Loucy (cell line): Measurements from ENCODE around the gene PRIMA1.

ENCODE experiments used
- H2AFZ ChIP-seq: fragments of 200-600 bp; sonication (generic); 2 replicates; pipeline ENCODE4 v1.6.0; 2016; ENCODE audit warnings: antibody characterized with exemption, mild to moderate bottlenecking, low read length, moderate library complexity
- H3F3A ChIP-seq: fragments of 200-600 bp; 2 replicates; pipeline ENCODE4 v1.6.0; 2016; ENCODE audit warnings: antibody characterized with exemption, low read depth, mild to moderate bottlenecking
- H3K27me3 ChIP-seq: fragments of 200-600 bp; sonication (generic); 2 replicates; pipeline ENCODE4 v1.6.1; 2014; ENCODE audit warnings: low read length, mild to moderate bottlenecking; ENCODE audit not compliant: insufficient read depth, poor library complexity, severe bottlenecking
- H3K36me3 ChIP-seq: fragments of 200-600 bp; sonication (generic); 2 replicates; pipeline ENCODE4 v1.6.1; 2016; ENCODE audit warnings: low read length; ENCODE audit not compliant: insufficient read depth
- H3K4me1 ChIP-seq: fragments of 200-600 bp; sonication (generic); 2 replicates; pipeline ENCODE4 v1.5.1; 2014; ENCODE audit warnings: low read length, mild to moderate bottlenecking; ENCODE audit not compliant: insufficient read depth, poor library complexity, severe bottlenecking
- H3K4me2 ChIP-seq: fragments of 200-600 bp; sonication (generic); 2 replicates; pipeline ENCODE4 v1.6.0; 2014; ENCODE audit warnings: antibody characterized with exemption, low read length, low read depth, mild to moderate bottlenecking; ENCODE audit not compliant: poor library complexity, severe bottlenecking
- H3K4me3 ChIP-seq: fragments of 200-600 bp; sonication (generic); 2 replicates; pipeline ENCODE4 v1.5.1; 2014; ENCODE audit warnings: low read length, mild to moderate bottlenecking, mixed read lengths; ENCODE audit not compliant: poor library complexity, severe bottlenecking
- H3K79me2 ChIP-seq: fragments of 200-600 bp; sonication (generic); 2 replicates; pipeline ENCODE4 v1.6.1; 2014; ENCODE audit warnings: low read length; ENCODE audit not compliant: insufficient read depth
- H3K9ac ChIP-seq: fragments of 200-600 bp; sonication (generic); 2 replicates; pipeline ENCODE4 v1.6.0; 2014; ENCODE audit warnings: mild to moderate bottlenecking, low read depth, low read length, moderate library complexity; ENCODE audit not compliant: poor library complexity, severe bottlenecking
- H3K9me2 ChIP-seq: fragments of 200-600 bp; sonication (generic); replicated peaks from 2 replicates; pipeline ENCODE4 v1.6.1; 2016; ENCODE audit warnings: low read depth, low read length, mixed read lengths
- H3K9me3 ChIP-seq: fragments of 200-600 bp; sonication (generic); 2 replicates; pipeline ENCODE4 v1.6.1; 2014; ENCODE audit warnings: mild to moderate bottlenecking, antibody characterized with exemption, low read length, low read depth; ENCODE audit not compliant: insufficient read depth
- H4K20me1 ChIP-seq: fragments of 200-600 bp; sonication (generic); 2 replicates; pipeline ENCODE4 v1.6.0; 2014; ENCODE audit warnings: antibody characterized with exemption, low read length, mild to moderate bottlenecking; ENCODE audit not compliant: insufficient read depth, poor library complexity, severe bottlenecking
- EZH2phosphoT487 ChIP-seq: fragments of 200-600 bp; IDR thresholded peaks from 2 replicates; pipeline ENCODE4 v1.6.1; 2018; ENCODE audit warnings: antibody characterized with exemption, mild to moderate bottlenecking, moderate library complexity, borderline replicate concordance
- TF ChIP-seq, protein P1 (sequence below): fragments of 200-600 bp; sonication (generic); conservative IDR thresholded peaks from 2 replicates; pipeline ENCODE4 v1.5.1; 2014; ENCODE audit warnings: mild to moderate bottlenecking, antibody characterized with exemption, low read length

Gene PRIMA1

GRCh38 chr14:93832081-93832480 is 43.8 kb upstream of the PRIMA1 start:
- Histone ChIP-seq H3K9me3 (no peaks in the 10 kb centered on the region), H3K9me2 (no peaks in the 10 kb centered on the region), H3K4me3 (no peak overlapping the region), H2AFZ (no peak overlapping the region), H3K4me2 (no peak overlapping the region), H3K4me1 (no peaks in the 10 kb centered on the region), H4K20me1 (no peaks in the 10 kb centered on the region), H3F3A (no peaks in the 10 kb centered on the region), H3K9ac (no peak overlapping the region), H3K36me3 (no peaks in the 10 kb centered on the region), H3K79me2 (no peaks in the 10 kb centered on the region), H3K27me3 (no peaks in the 10 kb centered on the region)
- TF ChIP-seq, protein P1, sequence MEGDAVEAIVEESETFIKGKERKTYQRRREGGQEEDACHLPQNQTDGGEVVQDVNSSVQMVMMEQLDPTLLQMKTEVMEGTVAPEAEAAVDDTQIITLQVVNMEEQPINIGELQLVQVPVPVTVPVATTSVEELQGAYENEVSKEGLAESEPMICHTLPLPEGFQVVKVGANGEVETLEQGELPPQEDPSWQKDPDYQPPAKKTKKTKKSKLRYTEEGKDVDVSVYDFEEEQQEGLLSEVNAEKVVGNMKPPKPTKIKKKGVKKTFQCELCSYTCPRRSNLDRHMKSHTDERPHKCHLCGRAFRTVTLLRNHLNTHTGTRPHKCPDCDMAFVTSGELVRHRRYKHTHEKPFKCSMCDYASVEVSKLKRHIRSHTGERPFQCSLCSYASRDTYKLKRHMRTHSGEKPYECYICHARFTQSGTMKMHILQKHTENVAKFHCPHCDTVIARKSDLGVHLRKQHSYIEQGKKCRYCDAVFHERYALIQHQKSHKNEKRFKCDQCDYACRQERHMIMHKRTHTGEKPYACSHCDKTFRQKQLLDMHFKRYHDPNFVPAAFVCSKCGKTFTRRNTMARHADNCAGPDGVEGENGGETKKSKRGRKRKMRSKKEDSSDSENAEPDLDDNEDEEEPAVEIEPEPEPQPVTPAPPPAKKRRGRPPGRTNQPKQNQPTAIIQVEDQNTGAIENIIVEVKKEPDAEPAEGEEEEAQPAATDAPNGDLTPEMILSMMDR: no peak
- TF ChIP-seq EZH2phosphoT487: no peak

DNA sequence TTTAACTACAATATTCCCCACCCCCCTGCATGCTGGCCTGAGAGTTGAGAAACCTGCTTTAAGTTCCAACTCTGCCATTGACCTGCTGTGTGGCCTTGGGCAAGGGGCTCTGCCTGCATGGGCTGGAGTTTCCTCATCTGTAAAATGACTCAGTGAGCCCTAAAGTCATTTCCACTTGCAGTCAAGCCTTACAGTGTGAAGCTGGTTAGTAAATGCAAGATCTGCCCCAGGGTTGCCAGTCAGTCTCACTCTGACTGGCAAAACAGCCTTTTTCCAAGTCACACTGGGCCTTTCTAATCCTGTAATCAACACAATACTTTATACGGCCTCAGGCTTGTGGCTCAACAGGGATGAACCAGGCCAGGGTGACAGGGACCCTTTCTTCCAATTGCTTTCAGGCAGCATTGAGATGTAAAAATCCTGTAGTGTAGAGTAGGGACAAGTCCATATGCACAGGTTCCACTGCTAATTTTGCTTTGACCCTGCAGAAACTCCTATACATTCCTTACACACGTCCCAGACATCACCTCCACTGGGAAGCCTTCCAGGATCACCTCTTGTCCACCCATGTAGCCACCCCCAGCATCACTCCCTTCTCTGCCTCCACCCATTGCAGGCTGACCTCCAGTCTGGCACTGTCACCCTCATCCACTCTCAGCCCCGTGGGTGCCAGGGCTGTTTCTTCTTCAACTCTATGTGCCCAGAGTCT is 42.6 kb upstream of the PRIMA1 start:
- no peaks in the 10 kb centered on the region for H3K79me2 ChIP-seq
- TF ChIP-seq EZH2phosphoT487: no peak
- TF ChIP-seq, protein P1: no peak
- H3K9ac ChIP-seq: no peak overlapping the region

DNA sequence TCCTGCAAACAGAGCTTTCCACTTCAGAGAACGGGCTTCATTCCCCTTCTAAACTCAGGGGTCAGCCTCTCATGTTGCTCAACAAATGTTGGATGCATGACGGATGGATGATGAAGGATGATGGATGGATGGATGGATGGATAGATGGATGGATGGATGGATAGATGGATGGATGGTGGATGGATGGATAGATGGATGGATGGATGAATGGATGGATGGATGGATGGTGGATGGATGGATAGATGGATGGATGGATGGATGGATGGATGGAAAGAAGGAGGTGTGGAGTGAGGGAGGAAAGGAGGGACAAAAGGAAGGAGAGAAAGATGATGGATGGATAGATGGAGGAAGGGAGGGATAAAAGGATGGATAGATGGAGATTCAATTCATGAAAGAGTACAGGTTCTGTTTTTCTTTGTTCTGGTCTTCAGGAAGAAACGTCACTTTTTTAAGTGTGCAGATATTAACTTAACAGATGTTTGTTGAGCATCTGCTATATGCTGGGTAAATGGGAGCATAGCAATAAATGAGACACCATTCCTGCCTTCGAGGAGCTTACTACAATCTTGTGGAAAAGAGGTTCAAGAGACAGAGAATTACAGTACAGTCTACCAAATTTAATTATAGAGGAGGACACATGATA is 41.7 kb upstream of the PRIMA1 start:
- Histone ChIP-seq H3K9me3 (no peaks in the 10 kb centered on the region), H3K79me2 (no peaks in the 10 kb centered on the region), H3K27me3 (no peaks in the 10 kb centered on the region), H2AFZ (no peak overlapping the region), H3K4me1 (no peaks in the 10 kb centered on the region), H3K9me2 (no peaks in the 10 kb centered on the region), H3F3A (no peaks in the 10 kb centered on the region), H3K9ac (no peak overlapping the region), H3K4me3 (no peak overlapping the region), H3K36me3 (no peaks in the 10 kb centered on the region), H4K20me1 (no peaks in the 10 kb centered on the region), H3K4me2 (no peak overlapping the region)
- TF ChIP-seq, protein P1: no peak
- TF ChIP-seq EZH2phosphoT487: no peak

More for the DNA sequence above, 42.6 kb upstream of the PRIMA1 start:
- Histone ChIP-seq H3K4me3 (no peak overlapping the region), H4K20me1 (no peaks in the 10 kb centered on the region), H3K9me3 (no peaks in the 10 kb centered on the region), H3K4me1 (no peaks in the 10 kb centered on the region), H3K4me2 (no peak overlapping the region), H2AFZ (no peak overlapping the region), H3K27me3 (no peaks in the 10 kb centered on the region), H3K9me2 (no peaks in the 10 kb centered on the region), H3F3A (no peaks in the 10 kb centered on the region), H3K36me3 (no peaks in the 10 kb centered on the region)
